Stimulated activated naive CD4-positive, alpha-beta T cell treated with Interleukin-2 at 50 U/mL for 16 hours (primary cell): Measurements from ENCODE around the gene DSC3.

Source experiments
- DNase-seq: peaks from one replicate; lab custom pipeline; 2025; lab: John Stamatoyannopoulos, UW

Gene DSC3

DNA sequence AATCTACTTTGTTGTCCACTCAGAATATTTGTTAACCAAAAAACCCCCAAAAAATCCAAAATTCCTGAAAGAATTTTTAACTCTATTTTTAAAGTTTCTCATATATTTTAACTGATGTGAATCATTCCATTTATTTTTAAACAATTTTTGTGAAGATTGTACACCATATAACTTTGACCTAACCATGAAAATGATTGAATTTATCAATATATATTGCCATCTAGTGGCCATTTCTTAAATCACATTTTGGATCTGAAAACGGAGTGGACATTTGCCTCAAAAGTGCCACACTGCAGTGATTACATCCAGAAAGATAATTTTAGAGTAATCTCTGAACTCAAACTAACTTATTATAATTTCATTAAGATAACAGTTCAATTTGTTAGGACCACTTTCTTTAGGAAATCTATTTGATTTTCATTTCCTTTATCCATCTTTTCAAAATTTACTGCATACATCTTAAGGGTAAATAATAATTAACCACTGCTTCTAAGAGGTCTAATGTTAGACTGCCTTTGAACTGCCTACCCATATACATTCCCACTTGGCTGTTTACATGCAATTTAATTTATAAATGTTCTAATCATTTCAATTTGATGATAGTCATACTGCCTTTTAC is 71.1 kb downstream of the DSC3 start:
- DNase-seq = no peak

DNA sequence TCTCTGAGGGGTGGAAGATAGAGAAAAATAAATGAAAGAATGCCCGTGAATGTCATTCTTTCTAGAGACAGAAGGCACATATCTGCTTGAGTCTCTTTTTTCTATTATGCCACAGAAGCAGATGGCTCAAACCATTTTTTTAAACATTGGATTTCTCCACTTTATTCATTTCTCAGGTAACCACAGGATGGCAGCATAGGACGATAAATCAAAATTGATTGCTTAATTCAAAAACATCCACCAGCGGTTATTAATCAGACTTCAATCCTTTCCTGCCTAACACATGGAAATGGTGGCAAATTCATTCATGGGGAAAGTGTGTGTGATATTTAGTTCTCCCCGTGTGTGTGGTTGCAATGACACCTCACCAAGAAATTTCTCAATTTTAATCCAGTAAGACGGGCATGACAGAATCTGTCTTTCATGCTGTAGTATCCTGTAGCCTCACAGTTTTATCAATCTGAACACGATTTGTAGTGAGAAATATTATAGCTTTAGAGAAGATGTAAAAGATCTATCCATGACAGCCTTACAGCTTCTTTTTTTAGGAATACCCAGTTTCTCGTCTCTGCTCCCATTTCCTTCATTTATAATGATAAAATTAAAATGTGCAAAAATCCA is 72.2 kb downstream of the DSC3 start:
- no peak for DNase-seq

DNA sequence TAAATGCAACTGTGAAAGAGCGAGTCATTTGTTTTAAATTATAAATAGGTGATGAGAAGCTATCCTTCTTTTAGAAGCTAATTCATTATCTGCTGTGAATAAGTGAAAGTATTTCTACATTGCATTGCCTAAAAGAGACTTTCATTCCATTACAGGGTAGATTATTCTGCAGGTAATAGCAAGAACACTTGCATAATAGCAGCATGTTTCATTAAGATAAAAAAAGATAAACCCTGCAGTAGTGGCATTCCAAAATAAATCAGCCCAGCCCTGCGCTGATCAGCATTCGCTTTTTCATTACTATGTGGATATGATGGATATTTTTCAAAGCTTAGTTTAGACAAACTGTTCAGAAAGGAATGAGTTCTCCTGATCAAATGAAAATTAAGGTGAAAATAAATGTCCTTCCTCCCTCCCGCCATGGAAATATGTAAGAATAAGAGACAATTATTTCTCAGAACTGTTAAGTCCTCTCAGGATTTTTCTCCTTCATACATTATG is 72.8 kb downstream of the DSC3 start:
- no peak for DNase-seq

DNA sequence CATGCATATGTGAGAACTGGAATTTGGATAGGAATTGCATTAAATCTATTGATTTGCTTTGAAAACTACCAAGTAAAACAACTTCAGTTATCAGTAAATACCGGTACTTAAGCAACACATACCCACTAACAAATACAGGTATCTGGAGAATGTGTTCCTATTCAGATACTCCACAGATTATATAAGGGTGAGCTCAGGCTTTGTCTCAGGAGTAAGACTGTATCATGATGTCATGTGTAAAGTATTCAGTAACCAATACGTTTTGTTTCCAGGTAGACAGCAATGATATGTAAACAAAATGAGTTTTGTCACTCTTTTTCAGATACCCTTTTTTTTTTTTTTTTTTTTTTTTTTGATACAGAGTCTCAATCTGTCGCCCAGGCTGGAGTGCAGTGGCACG is 74.8 kb downstream of the DSC3 start:
- no peak for DNase-seq

DNA sequence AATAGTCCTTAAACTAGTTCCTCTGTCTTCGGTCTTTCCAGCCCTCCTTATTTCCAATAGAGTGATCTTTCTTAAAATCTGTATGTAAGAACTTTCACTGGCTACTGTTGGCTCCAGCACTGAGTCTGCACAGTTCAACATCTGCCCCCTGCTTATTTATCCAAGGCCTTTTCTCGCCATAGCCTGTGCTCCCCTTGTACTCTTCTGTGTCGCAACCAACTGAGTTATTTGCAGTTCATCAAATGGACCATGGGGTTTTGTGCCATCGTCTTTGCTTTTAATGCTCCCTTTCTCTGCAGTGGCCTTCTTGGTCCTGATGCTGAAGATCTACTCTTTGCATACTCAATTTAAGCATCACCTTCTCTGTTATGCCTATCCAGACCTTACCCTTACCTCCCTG is 77.3 kb downstream of the DSC3 start:
- DNase-seq = no peak

DNA sequence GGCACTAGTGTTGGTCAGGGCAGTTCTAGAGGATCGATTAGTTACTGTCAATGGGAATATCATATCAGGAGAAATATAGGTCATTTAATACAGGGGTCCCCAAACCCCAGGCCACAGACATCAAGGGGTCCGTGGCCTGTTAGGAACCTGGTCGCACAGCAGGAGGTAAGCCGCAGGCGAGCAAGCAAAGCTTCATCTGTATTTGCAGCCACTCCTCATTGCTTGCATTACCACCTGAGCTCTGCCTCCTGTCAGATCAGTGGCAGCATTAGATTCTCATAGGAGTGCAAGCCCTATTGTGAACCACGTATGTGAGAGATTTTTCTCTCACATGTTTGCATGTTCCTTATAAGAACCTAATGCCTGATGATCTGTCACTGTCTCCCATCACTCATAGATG is 81.9 kb downstream of the DSC3 start:
- DNase-seq = no peak

DNA sequence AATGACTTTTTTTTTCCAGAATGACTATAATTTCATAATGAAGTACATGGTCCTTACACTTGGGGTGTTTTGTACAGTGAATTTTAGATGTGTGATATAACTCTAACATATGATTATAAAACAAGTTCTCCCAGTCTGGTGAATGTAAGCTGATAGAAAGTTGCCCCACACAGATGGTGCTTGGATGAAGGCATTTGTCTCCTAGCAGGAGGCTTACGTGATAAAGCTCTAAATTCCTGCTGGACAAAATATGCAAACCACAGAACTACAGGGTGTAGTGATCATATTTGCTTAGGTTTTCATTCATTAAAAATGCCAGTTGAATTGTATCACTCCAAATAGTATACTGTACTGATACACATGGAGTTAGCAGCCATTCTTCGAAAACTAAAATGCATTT is 85.5 kb downstream of the DSC3 start:
- no peak for DNase-seq

DNA sequence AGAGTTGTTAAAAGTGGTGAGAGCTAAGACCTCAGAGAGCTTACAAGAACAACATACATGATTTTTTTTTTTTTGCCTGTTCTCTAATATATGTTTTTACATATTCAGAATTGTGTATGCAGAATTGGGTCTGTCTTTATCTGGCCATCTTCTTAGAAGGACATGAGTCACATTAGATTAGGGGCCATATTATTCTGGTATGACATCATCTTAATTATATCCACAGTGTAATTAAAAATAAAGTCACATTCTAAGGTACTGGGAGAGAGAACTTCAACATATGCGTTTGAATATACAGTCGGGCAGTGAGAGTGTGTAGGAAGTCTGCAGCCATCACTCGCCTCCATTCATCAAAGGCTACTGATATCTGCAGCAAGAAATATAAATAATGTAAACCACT is 88.3 kb downstream of the DSC3 start:
- DNase-seq = no peak

DNA sequence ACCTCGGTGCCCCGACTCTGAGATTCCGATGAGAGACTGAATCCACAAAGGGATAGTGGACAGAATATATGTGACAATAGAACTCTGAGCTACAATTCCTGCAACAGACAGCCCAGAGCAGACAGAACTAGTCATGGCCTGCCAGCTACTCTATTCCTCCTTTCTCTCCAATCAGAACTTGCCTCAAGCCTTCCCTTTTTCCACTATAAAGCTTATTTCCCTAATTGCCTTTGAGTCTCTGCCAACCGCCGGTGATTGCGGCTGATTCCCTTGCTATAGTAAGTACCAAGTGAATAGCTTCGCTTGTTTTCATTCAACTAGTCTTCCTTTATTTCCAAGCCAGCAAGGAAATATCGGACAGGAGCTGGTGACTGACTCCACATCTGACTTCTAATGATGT is 96.8 kb downstream of the DSC3 start:
- no peak for DNase-seq

DNA sequence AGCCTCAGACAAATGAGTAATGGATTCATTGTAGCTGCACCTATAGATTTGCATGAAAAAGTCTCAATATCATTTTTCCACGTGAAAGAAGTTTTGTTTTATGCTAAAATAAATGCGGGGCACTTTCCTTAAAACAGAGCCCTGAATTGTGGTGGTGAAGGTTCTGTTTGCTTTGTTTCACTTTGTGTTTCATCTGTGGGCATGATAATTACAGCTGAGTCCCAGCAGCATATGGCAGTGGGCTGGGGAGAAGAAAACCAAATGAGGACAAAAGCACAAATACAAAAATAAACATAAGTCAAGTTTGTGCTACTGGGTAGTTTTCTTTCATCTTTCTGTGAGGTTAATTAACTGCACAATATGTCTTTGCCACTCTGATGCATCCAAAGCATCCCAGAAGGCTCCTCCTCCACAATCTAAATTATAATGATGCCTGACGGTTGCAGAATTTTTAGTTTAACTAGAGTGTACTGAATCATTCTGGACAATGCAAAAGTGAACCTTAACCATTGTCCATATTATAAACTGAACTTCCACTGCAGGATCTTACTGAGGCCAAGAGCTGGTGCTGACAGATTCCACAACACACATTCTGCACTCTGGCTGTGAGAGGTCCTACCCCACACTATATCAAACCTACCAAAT is 97.6 kb downstream of the DSC3 start:
- no peak for DNase-seq

DNA sequence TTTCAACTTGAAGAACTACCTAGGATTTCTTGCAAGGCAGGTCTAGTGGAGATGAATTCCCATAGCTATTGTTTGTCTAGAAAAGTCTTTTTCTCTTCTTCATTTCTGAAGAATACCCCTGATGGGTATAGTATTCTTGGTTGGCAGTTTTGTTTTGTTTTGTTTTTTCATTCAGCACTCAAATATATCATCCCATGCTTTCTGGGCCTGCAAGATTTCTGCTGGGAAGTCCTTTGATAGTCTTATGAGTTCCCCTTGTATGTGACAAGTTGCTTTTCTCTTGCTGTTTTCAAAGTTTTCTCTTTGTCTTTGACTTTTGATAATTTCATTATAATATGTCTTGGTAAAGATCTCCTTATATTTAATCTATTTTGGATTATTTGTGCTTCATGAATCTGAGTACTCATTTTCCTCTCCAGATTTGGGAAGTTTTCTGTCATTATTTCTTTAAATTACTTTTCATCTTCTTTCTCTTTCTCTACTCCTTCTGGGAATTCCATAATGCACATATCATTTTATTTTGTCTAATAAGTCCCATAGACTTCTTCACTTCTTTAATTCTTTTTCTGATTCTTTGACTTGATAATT is 101.5 kb downstream of the DSC3 start:
- no peak for DNase-seq
